ENCODE data around the gene DCDC1.

The DCDC1 gene

GRCh38 chr11:31050061-31050765 lies 319.3 kb downstream of the DCDC1 start:
- H3K4me3 ChIP-seq (ENCODE audit: low read depth, low read length) = no peak overlapping the region
- no peak for DNase-seq (ENCODE audit: low read depth)
- no peak for TF ChIP-seq CTCF (conservative IDR thresholded peaks at IDR 0.05; ENCODE audit: low read depth, low read length)

GRCh38 chr11:31045335-31045734 lies 324.2 kb downstream of the DCDC1 start:
- peak; percentile 49 for DNase-seq (ENCODE audit: low read depth)
- peak; percentile 52 for TF ChIP-seq CTCF (conservative IDR thresholded peaks at IDR 0.05; ENCODE audit: low read depth, low read length)
- H3K4me3 ChIP-seq (ENCODE audit: low read depth, low read length) = no peak overlapping the region

- DNase-seq (ENCODE audit: low read depth) = no peak
- TF ChIP-seq CTCF (conservative IDR thresholded peaks at IDR 0.05; ENCODE audit: low read depth, low read length) = no peak
- no peak overlapping the region for H3K4me3 ChIP-seq (ENCODE audit: low read depth, low read length)
Observed at GRCh38 chr11:31030138-31030792, 339.3 kb downstream of the DCDC1 start.

GRCh38 chr11:31026315-31026714 lies 343.2 kb downstream of the DCDC1 start:
- no peak overlapping the region for H3K4me3 ChIP-seq (ENCODE audit: low read depth, low read length)
- TF ChIP-seq CTCF (conservative IDR thresholded peaks at IDR 0.05; ENCODE audit: low read depth, low read length) = no peak
- DNase-seq (ENCODE audit: low read depth) = no peak

GRCh38 chr11:31022080-31022479 lies 347.5 kb downstream of the DCDC1 start:
- no peak overlapping the region for H3K4me3 ChIP-seq (ENCODE audit: low read depth, low read length)
- no peak for TF ChIP-seq CTCF (conservative IDR thresholded peaks at IDR 0.05; ENCODE audit: low read depth, low read length)
- no peak for DNase-seq (ENCODE audit: low read depth)

GRCh38 chr11:31019786-31020185 lies 349.8 kb downstream of the DCDC1 start:
- no peak for TF ChIP-seq CTCF (conservative IDR thresholded peaks at IDR 0.05; ENCODE audit: low read depth, low read length)
- H3K4me3 ChIP-seq (ENCODE audit: low read depth, low read length) = no peak overlapping the region
- DNase-seq (ENCODE audit: low read depth) = no peak

GRCh38 chr11:31005202-31005601 lies 364.3 kb downstream of the DCDC1 start:
- no peak for DNase-seq (ENCODE audit: low read depth)
- no peak for TF ChIP-seq CTCF (conservative IDR thresholded peaks at IDR 0.05; ENCODE audit: low read depth, low read length)
- no peak overlapping the region for H3K4me3 ChIP-seq (ENCODE audit: low read depth, low read length)

Measured in choroid plexus epithelial cell (primary cell).